ELR (cell line): ENCODE data around the gene VAC14.

Source experiments
- DNase-seq: peaks from one replicate; pipeline ENCODE4 v3.0.0-alpha.2; 2015; ENCODE audit warnings: low read depth

VAC14 gene

DNA sequence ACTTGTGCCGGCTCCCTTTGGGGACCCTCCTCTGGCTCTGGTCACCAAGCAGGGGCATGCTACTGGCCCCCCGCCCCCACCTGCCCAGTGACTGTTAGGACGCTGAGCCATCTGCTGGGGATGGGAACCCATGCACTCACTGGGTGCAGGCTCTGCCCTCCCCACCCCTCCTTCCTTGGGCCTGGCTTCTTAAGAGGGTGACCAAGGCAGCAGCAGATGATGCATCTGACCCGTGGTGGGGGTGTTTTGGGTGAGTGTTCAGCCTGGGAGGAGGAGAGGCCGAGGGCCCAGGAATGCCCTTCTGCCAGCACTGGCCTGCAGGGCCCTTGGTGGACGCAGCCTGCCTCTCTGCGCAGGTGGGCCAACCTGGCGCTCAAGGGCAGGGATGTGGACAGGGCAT is 95.9 kb downstream of the VAC14 start:
- peak; percentile 66 for DNase-seq

GRCh38 chr16:70704586-70704985 is 96.4 kb downstream of the VAC14 start:
- no peak for DNase-seq

DNA sequence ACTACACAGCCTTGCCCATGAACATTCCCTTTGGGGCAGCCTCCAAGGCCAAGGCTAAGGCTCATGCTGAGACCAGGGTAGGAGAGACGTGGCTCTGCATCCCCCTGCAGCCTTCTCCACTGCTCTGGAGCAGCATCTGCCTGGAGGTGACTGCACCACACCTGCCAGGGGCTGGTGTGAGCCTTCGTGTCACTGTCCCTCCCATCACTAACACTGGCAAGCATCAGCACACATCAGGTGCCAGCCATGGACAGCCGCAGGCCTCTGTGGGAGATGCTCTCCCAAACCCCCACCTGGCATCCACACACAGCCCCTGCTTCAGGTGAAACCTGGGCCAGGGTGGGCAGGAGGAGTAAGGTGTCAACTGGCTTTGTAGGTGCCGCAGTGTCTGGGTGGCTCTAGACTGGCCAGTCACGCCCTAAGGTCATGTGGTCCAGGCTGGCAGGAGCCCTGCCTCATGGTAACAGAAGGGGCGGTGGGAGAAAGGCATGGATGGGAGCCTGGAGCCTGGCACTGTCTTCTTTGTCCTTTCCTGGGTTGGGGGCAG is 97.0 kb downstream of the VAC14 start:
- DNase-seq: no peak

GRCh38 chr16:70703041-70703834 is 97.7 kb downstream of the VAC14 start:
- peak; percentile 92 for DNase-seq

DNA sequence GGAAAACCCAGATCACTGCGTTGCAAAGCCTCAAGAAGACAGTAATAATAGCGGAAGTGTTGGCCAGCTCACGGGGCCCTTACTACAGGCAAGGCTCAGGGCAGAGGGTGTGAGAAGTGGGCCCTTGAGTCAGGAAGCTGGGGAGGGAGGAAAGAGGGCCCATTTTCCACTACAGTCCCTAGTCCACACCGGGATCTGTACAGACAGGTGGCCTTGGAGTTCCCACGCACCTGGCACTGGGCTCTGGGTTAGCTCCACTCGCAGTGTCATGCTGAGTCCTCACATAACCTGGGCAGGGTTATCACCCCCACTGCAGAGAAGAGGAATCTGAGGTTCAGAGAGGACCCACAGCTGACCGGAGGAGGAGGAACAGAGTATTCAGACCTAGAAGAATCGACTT is 98.3 kb downstream of the VAC14 start:
- no peak for DNase-seq

DNA sequence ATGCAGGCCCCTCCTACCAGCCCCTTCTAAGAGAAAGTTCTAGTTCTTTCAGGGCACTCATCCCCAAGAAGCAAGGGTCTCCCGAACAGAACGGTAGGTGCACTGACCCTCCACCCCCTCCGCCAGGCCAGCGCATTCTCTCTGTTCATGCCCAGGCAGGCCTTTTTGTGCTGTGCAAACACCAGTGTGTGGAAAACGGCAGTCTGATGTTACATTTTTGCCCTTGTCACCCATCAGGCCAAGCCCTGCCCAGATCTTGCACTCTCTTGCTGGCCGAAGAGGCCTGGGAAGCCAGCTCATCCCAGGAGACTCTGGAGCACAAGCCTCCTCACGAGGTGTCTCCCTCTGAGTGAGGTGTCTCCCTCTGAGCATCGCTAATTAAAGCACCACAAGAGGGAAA is 99.0 kb downstream of the VAC14 start:
- DNase-seq: no peak

- DNase-seq: no peak
Measured at GRCh38 chr16:70701596-70701995, 99.4 kb downstream of the VAC14 start.

DNA sequence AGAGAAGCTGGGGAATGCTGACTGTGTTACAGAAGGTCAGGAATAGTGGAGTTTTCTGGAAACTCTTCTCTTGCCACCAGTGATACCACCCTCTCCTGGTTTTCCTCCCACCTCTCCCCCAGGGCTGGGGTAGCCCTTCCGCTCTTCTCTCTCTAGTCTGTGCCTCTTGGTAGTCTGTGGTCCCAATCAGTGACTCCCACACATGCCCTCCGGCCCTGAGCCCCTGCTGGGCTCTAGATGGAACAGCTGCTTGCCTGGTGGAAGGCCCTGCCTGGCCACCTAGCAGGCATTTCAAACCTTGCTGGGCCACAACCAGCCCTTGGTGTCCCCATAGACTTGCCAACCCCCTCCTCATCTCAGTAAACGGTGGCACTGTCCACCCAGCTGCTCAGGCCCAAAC is 99.9 kb downstream of the VAC14 start:
- no peak for DNase-seq

- DNase-seq: no peak
Measured at GRCh38 chr16:70700101-70701020, 100.6 kb downstream of the VAC14 start.

- no peak for DNase-seq
Measured at GRCh38 chr16:70699696-70700095, 101.3 kb downstream of the VAC14 start.

- DNase-seq: no peak
Measured at GRCh38 chr16:70698901-70699300, 102.1 kb downstream of the VAC14 start.

- DNase-seq: peak; percentile 87
Measured at GRCh38 chr16:70697594-70698170, 103.3 kb downstream of the VAC14 start.

DNA sequence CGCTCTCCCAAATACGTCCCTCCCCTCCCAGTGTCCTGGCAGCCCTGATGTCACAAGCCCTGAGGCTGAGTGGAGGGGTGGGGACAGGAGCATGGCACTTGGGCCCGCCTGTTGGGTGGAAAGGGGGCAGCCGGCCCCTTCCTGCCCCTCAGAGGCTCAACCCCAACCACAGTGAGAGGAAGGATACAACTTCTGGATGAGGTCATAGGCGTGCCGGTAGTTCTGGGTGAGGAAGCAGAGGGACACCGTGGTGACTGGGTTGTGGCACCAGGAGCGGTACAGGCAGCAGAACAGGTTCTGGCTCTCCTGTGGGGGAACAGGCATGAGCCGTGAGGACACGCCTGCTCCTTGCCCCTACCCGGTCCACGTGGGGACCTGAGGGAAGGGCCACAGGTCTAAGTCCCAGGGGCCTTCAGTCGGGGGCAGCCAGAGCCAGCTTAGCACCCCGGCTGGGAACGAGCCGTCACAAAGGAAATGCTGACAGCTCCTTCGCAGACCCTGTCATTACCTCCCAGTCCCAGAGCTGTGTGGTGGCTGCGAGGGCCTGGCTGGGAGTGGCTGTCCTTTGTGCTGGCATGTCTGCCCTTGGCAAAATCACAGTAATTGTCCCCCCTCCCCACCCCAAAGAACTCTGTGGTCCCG is 103.9 kb downstream of the VAC14 start:
- peak; percentile 89 for DNase-seq

GRCh38 chr16:70696355-70696754 is 104.6 kb downstream of the VAC14 start:
- DNase-seq: no peak

DNA sequence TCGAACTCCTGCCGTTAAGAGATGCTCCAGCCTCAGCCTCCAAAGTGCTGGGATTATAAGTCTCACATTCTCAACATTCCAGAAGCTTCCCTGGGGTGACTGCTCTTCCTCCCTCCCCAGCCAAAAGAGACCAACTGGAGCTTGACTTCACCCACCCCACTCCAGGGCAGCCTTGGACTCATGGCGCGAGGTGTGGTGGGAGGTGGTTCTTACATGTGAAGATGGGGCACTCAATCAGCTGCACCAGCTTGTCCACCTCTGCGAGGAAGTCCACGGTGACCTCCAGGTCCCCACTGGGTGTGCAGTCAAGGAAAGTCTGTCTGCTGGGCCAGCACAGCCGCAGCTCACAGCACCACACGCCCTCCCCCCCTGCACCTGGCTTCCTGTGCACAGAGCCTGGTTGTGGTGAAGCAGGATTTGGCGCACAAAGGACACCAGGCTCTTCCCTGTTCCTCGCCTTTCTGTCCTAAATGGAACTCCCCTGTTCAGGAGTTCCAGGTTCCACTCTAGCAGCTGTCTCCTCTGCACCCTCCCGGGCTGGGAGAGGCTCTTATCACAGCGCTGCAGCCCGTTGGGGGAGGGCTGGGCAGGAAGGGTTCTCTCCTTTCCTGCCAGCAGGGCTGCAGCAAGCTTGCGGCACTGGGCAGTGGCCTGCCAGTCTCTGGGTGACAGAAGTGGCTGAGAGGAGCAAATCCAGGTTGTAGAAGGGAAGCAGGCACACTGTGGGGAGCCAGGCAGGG is 105.5 kb downstream of the VAC14 start:
- DNase-seq: peak; percentile 47

GRCh38 chr16:70694868-70695218 is 106.1 kb downstream of the VAC14 start:
- DNase-seq: peak; percentile 58

- DNase-seq: peak; percentile 97
Measured at GRCh38 chr16:70694088-70694867, 106.7 kb downstream of the VAC14 start.

- no peak for DNase-seq
Measured at GRCh38 chr16:70692873-70693671, 107.9 kb downstream of the VAC14 start.

GRCh38 chr16:70692130-70692872 is 108.7 kb downstream of the VAC14 start:
- no peak for DNase-seq
